NOMO-1 treated with dmso at 0.1 percent for 144 hours (cell line): ENCODE measurements around the gene ATRNL1.

ENCODE experiments used
- DNase-seq: peaks from one replicate; lab custom pipeline; 2025; ENCODE audit not compliant: unreplicated experiment; lab: John Stamatoyannopoulos, UW

ATRNL1 gene

DNA sequence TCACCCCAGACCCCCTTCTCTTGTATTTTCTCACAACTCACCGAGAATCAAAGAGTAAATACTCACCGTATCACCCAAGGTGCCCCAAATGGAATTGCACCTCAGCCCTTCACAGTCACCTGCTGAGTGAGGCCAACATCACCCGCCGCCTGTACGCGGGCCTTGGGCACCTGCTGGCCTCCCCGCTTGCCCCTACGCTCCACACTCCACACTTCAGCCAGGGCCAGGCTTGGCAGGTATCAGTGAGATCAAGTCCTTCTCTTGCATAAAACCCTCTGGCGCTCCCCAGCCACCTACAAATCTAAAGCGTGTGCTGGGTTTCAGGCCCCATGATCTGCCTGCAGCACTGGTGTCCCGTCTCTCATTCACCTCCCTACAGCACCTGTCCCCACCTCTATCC is 879.3 kb downstream of the ATRNL1 start:
- DNase-seq = no peak

DNA sequence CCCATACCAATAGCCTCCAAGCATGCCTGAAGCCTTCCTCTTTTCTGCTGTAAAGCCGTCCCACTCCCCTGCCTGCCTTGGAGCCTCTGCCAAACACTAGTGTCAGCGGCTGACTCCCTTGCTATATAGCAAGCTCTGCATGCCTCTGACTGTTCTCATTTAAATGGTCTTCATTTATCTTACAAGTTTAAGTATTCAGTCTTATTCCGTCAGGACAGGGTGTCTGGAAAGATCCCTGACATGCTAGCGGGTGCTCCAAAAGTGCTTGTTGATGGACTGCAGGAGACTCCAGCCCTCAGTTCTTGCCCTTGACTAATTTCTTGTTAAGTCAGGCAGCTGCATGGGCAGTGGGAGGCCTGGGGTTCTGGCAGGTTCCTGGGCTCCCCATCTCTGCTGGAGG is 881.2 kb downstream of the ATRNL1 start:
- DNase-seq = no peak

DNA sequence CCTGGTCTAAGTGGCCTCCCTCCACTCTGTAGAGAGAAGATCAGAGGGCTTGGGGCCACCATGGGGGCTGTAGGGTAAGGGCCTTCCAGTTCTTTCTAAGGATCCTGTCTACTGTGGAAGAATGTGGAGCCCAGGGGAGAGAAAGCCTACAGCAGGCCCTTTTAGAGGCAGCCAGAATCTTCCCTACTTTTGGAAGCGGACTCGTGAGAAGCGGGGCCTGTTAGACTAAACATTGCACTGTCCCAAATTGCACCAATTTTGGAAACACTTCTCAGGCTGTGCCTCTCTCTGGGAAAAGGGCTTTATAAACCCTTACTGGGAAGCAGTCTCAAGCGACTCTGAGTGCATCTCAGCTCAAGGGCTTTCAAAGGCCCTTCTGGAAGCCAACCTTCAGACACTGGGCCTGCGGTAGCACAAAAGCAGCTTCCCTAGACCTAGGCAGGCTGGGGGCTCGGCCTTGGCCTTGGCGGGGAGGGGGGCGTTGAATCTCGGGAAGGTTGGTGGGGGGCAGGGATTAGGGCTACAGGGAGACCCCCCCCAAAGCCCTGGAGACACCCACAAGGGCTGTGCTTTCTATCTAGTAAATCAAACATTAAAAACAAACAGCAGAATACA is 881.8 kb downstream of the ATRNL1 start:
- no peak for DNase-seq

DNA sequence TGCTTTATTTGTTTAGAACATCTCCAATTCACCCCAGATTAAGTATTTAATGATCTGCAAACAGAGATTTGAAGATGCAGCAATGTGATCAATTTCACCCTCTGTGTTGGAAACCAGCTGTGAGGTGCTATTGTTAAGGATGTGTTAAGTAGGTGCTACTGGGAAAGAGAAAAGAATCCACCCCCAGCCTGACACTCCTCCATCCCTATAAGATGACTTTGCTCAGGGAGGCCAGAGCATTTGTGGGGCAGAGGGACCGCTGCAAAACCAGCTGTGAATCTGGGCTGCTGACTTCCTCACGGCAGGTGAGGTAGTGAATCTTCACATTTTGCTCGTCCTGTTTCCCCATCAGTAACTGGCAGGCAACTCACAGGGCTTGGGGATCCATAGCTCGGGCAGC is 882.3 kb downstream of the ATRNL1 start:
- DNase-seq = no peak

DNA sequence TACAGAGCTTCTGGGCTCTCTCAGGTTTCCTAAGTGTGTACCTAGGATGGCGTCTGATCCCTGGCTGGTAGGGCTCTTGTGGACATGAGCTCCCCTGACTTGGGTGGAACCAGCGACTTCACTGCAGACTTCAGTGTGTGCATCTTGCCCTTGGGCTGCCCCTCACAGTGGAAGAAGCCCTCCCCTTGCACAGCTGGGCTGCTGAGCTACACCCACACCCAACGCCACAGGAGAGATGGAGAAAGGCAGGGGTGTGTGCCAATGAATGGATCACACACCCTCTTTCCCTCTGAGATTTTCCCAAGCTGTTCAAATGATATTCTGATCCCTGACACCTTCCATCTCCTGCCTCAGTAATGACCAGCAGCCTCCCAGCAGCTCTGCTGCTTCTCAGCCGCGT is 883.2 kb downstream of the ATRNL1 start:
- DNase-seq = no peak

DNA sequence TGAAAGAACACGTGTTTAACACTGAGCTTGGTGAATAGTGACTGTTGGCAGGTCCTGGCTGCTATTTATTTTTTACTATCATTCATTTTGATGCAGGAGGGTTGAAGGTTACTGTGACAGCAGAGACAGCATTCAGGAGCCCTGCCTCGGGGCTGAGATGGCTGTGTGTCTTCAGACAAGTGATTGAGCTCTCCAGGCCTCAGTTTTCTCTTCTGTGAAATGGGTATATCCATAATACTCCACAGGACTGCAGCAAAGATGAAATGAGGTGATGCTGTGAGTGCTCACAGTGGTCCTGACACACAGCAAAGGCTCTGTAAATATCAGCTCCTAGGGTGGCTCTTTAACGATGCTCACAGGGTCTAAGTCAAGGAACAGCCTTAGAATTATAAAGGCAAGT is 884.7 kb downstream of the ATRNL1 start:
- DNase-seq = no peak

DNA sequence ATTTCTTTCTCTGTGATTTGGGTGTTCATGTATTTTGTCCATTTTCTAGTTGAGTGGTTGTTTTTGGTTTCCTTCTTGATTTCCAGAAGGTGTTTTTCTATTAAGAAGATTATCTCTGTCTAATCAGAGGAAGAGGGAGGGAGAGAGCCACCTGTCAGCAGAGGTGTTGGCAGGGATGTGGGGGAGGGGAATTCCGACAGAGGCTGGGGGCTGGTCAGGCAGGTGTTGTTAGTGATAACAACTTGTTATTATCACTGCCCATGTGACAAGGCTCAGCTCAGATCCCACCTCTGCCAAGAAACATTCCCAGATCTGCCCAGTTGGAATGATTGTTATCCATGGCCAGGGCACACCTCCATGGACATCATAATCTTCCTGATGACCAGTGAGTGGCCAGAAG is 886.4 kb downstream of the ATRNL1 start:
- no peak for DNase-seq

DNA sequence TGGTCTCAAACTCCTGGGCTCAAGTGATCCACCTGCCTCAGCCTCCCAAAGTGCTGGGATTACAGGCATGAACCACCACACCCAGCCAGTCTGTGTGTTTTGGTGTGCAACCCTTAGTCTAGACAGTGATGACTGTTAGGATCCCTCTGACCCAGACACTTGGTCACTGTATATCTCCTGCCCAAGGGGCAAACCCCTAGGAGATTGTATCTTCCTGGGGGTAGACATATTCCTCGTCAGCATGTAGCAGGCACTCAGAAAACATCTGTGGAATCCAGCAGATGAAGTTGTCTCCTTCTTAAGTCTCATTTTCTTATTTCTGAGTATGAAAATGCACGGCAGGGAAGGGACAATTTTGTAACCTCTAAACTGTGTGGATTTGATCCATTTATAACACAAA is 887.3 kb downstream of the ATRNL1 start:
- no peak for DNase-seq

DNA sequence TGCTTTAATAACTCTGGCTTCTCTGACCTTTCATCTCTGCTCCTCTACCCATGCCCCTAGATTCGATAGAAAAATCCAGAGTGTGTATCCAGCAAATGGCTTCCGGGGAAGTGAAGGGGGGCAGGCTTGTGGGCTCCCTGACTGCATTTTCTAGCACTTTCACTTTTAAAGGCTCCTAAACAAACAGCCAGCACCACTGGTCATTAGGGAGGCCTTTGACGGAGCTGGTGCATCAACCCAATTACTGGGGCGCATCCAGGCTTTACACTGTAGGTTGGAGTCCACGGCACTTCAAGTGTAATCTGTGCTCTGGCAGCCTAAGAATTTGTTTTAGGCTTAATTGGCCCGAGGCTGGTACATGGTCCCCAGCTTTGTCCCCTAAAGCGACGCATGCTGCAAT is 887.9 kb downstream of the ATRNL1 start:
- DNase-seq = no peak

DNA sequence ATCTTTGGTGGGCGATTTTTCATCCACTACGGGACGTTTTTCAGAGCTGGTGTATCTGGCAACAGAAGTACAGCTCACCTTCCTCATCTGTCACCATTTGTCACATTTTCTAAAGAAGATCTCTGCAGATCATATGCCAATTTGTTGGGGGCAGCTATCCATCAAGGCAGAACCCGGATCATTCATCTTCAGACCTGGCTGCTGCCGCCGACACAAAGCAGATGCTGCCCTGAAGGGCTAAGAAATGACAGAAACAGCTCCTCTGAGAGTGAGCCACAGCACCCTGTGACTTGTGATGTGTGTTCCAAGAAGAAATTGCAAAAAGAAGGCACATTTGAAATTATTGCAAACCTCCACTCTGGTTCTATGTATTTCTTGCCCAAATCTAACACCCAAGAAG is 888.9 kb downstream of the ATRNL1 start:
- no peak for DNase-seq

DNA sequence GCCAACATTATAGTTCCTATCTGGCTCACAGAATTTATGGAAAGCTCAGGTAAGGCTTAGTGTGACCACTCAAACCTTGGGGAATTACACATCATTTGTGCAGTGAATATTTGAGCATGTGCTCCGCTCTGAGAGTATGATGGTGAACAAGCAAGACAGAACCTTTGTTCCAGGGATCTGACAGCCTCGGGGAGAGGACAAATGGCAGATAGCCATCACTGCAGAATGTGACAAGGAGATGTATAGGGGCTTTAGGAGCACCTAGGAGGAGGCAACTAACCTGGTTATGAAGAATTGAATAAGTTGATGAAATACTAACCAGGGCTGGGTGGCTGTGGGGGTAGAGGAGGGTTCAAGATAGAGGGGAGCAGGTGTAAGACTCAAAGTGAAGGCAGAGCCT is 889.4 kb downstream of the ATRNL1 start:
- DNase-seq = no peak

DNA sequence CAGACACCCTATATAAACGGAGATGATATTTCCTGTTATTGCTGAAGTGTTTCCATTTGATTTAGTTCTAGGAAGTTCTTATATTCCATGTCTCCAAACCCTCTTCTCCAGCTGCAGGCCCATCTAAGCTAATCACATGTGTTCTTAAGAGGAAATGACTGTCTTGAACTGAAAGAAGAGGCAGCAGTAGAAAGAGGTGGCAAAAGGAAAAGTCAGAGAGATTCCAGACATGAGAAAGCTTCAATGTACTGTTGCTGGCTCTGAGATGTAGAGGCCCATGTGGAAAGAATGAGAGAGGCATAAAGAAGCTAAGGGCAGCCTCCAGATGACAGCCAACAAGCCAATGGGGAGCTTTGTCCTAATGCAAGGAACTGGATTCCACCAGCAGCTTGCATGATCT is 892.6 kb downstream of the ATRNL1 start:
- no peak for DNase-seq

DNA sequence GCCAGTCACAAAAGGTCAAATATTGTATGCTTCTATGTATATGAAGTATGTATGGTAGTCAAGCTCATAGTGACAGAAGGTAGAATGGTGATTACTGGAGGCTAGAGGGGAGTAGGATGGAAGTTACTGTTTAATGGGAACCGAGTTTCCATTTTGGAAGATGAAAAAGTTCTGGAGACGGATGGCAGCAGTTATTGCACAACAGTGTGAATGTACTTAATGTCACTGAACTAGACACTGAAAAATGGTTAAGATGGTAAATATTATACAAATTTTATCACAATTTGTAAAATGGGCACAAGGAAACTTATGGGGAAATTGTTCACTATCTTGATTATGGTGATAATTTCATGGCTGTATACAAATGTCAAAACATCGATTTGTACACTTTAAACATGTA is 895.2 kb downstream of the ATRNL1 start:
- DNase-seq = no peak

DNA sequence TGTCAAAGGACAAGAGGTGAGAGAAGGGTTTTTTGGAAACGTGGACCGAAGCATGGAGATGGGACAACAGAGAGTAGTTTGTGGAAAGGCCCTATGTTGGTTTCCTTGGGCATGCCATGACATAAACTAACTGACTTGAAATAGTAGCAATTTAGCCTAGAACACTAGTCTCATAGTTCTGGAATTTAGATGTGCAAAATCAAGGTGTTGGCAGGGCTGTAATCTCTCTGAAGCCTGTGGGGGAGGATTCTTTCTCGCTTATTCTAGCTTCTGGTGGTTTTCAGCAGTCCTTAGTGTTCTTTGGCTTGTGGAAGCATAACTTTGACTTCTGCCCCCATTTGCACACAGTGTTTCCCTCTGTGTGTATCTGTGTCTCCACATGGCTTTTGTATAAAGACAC is 896.5 kb downstream of the ATRNL1 start:
- no peak for DNase-seq

DNA sequence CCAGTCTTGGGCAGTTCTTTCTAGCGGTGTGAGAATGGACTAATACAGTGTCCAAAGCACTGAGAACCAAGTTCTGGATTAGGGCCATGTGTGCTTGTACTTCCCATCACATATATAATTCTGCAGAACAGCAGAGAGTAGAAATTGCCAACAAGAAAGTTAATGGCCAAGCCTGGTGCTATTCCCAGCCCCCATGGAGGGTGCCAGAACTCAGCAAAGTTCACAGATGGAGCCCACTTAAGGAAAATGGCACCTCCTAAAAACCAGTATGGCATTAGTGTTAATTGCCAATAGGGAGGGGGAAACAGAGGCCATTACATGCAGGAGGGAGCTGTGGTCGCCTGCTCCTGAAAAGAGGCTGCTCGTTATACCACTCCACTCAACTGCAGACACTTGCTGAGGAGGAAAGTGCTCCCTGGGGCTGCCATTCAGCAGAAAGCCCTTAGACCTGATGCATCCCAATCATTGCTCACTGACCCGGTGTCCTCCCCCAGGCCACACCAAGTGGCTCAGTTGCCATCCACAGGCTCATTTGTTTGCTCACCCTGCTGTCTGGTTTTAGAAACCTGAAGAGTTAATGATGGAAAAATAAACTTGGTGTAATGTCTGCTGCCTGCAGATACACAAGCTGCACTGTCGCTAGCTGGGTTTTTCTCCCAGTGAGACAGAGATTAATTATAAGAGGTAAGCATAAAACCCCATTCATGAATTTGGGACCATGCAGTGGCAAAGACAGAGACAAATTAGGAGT is 899.2 kb downstream of the ATRNL1 start:
- no peak for DNase-seq

DNA sequence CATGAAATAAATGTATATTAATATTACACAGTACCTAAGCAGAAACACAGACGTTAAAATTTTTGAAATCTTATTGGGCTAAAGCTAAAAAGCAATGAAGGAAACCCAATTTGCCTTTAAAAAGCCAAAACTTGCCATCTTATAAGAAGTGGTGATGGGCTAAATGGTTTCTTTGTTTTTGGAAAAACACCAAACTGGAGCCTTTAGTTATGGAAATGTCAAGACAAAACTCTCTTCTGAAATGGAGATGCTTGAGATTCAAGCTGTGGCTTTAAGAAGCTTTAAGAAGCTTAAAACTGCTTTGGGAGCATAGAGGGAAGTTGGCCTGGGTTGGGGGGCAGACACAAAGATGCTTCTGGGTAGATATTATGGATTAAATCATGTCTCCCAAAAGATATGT is 902.9 kb downstream of the ATRNL1 start:
- DNase-seq = no peak

DNA sequence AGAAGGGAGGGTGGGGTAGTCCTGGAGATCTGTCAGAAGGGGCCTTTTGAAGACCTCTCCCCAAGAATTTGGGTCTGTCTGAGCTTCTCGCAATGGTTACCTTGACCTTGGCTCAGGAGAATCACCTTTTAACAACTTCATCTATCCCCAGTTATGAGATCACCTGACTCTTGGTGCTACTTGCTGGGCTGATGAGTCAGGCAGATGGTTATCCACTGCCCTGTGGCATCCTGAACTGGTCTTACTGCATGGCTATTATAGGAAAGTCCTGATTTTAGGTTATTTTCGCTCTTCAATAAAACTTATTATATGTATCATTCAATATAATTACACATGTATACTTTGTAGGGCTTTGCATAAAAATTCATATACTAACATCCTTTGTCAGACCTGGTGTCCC is 905.1 kb downstream of the ATRNL1 start:
- no peak for DNase-seq
